Endothelial cell of umbilical vein (primary cell): ENCODE data around the gene BCR. TPM values are rescaled to one million over a fixed set of nuclear protein-coding genes. Genes with fewer than 3 reads are reported as not detected.

Experiments used
- BruUV-seq: library from RNA; stranded (reverse); fragments of 400-500 nt; replicated peaks from 2 replicates; lab custom pipeline; 2021; lab: Mats Ljungman, UMichigan
- CTCF ChIA-PET: fragments of 300-600, 350-600 bp; sonication (Branson Sonifier 250); formaldehyde crosslinking; loops from one replicate; lab custom pipeline; 2021; ENCODE audit warnings: antibody characterized with exemption, inconsistent platforms; lab: Charles Lee
- POLR2A ChIA-PET: fragments of 300-600, 350-600 bp; sonication (Branson Sonifier 250); formaldehyde crosslinking; loops from one replicate; lab custom pipeline; 2021; ENCODE audit warnings: antibody characterized with exemption, inconsistent platforms; lab: Charles Lee
- DNase-seq: peaks from one replicate; pipeline ENCODE4 v3.0.0-alpha.2; 2011; ENCODE audit warnings: low read depth, low spot score
- FAIRE-seq: peaks from 2 replicates; lab custom pipeline; 2011; peaks lifted over from hg19 to GRCh38; lab: Jason Lieb, UNC
- H2AFZ ChIP-seq: 2 replicates; pipeline ENCODE4 v1.6.0; 2012; ENCODE audit warnings: low read depth, low read length, control low read depth, inconsistent platforms
- H3K27ac ChIP-seq: 2 replicates; pipeline ENCODE4 v1.5.1; 2011; ENCODE audit warnings: low read depth, mild to moderate bottlenecking, control low read depth, low read length, moderate library complexity; ENCODE audit not compliant: insufficient read depth
- H3K27me3 ChIP-seq, 2 experiments: 2 replicates each; pipeline versions ENCODE4 v1.6.0 to v1.6.1; 2011; ENCODE audit warnings: low read length in 2 of 2, mixed read lengths in 1 of 2; ENCODE audit not compliant: control insufficient read depth in 2 of 2, insufficient read depth in 2 of 2
- H3K36me3 ChIP-seq, 2 experiments: 2 replicates in 1 of 2; 3 replicates in 1 of 2; pipeline ENCODE4 v1.5.1; 2011; ENCODE audit warnings: low read length in 2 of 2, mild to moderate bottlenecking in 1 of 2, moderate library complexity in 1 of 2; ENCODE audit not compliant: control insufficient read depth in 2 of 2, insufficient read depth in 2 of 2; ENCODE audit errors: extremely low read depth in 1 of 2
- H3K4me1 ChIP-seq: 3 replicates; pipeline ENCODE4 v1.5.1; 2011; ENCODE audit warnings: mild to moderate bottlenecking, low read length; ENCODE audit not compliant: control insufficient read depth, insufficient read depth; ENCODE audit errors: extremely low read depth
- H3K4me2 ChIP-seq: 2 replicates; pipeline ENCODE4 v1.6.1; 2011; ENCODE audit warnings: low read length, control low read depth, mixed read lengths; ENCODE audit not compliant: insufficient read depth
- H3K4me3 ChIP-seq, 3 experiments: fragments of 200-600 bp in 1 of 3; sonication (generic), shearing (Covaris generic) in 1 of 3; replicated peaks in 1 of 3; 2 replicates each; pipeline ENCODE4 v1.5.1; 2011 to 2016; ENCODE audit warnings: control low read depth in 3 of 3, low read length in 3 of 3, mild to moderate bottlenecking in 2 of 3, inconsistent platforms in 1 of 3, low read depth in 1 of 3, moderate library complexity in 1 of 3; ENCODE audit not compliant: insufficient read depth in 1 of 3
- H3K79me2 ChIP-seq: 2 replicates; pipeline ENCODE4 v1.6.0; 2012; ENCODE audit warnings: low read length, inconsistent platforms; ENCODE audit not compliant: control insufficient read depth, insufficient read depth
- H3K9ac ChIP-seq: replicated peaks from 2 replicates; pipeline ENCODE3; 2011; ENCODE audit warnings: low read length, control low read depth; ENCODE audit not compliant: insufficient read depth; ENCODE audit errors: extremely low read depth
- H3K9me1 ChIP-seq: replicated peaks from 3 replicates; pipeline ENCODE4 v1.6.0; 2011; ENCODE audit warnings: mild to moderate bottlenecking, low read length; ENCODE audit not compliant: control insufficient read depth, insufficient read depth; ENCODE audit errors: extremely low read depth
- H3K9me3 ChIP-seq: replicated peaks from 2 replicates; pipeline ENCODE4 v1.5.1; 2012; ENCODE audit warnings: low read length, inconsistent platforms; ENCODE audit not compliant: control insufficient read depth, insufficient read depth
- H4K20me1 ChIP-seq: replicated peaks from 2 replicates; pipeline ENCODE3; 2011; ENCODE audit warnings: mild to moderate bottlenecking, low read length; ENCODE audit not compliant: control insufficient read depth, insufficient read depth; ENCODE audit errors: extremely low read depth
- EZH2 ChIP-seq: IDR thresholded peaks from 2 replicates; pipeline ENCODE4 v1.6.1; 2012; ENCODE audit warnings: borderline replicate concordance, low read depth, mild to moderate bottlenecking, moderate library complexity, low read length, inconsistent platforms; ENCODE audit not compliant: severe bottlenecking
- FOS ChIP-seq: IDR thresholded peaks from 2 replicates; pipeline ENCODE4 v1.6.1; 2011; ENCODE audit warnings: mild to moderate bottlenecking, low read length, moderate library complexity, borderline replicate concordance; ENCODE audit not compliant: insufficient read depth
- GATA2 ChIP-seq: IDR thresholded peaks from 2 replicates; pipeline ENCODE4 v1.7.0; 2011; ENCODE audit warnings: low read depth, mild to moderate bottlenecking, moderate library complexity, mixed read lengths, low read length; ENCODE audit not compliant: insufficient read length, insufficient read depth
- JUN ChIP-seq: IDR thresholded peaks from 2 replicates; pipeline ENCODE4 v1.6.1; 2011; ENCODE audit warnings: borderline replicate concordance, low read depth; ENCODE audit not compliant: insufficient read length, insufficient read depth
- MAX ChIP-seq: IDR thresholded peaks from 2 replicates; pipeline ENCODE4 v1.6.1; 2011; ENCODE audit not compliant: insufficient read depth, insufficient read length
- MYC ChIP-seq: IDR thresholded peaks from one replicate; pipeline ENCODE4 v1.6.1; 2011; ENCODE audit warnings: mild to moderate bottlenecking, low read depth, low read length
- POLR2A ChIP-seq: IDR thresholded peaks from 2 replicates; pipeline ENCODE4 v1.6.1; 2012; ENCODE audit warnings: low read depth, mild to moderate bottlenecking, control low read depth, low read length
- POLR2AphosphoS5 ChIP-seq: IDR thresholded peaks from 2 replicates; pipeline ENCODE4 v1.6.1; 2012; ENCODE audit warnings: low read depth, mild to moderate bottlenecking, control low read depth, low read length, moderate library complexity; ENCODE audit not compliant: insufficient read depth
- dilution Hi-C: fragments of 300-500 bp; cut with MboI; formaldehyde crosslinking; loops from one replicate; pipeline ENCODE4 v1.15.0; 2019; ENCODE audit warnings: low sequenced_read_pairs; ENCODE audit not compliant: extremely low pct_ligation_motif_present
- intact Hi-C: fragments of 100-400 bp; cut with micrococcal nuclease; formaldehyde crosslinking; loops from one replicate; pipeline ENCODE4 v1.10.0; 2022
- polyA plus RNA-seq, 4 experiments: library from polyadenylated mRNA; depleted of rRNA in 3 of 4; stranded (reverse) in 3 of 4; unstranded in 1 of 4; fragments of >200 nt; gene quantifications; 2 replicates each; pipeline versions ENCODE4 v1.2.1 to v1.2.3, GENCODE V29; 2011 to 2012; ENCODE audit warnings: missing spikeins in 1 of 4
- total RNA-seq: library from RNA; stranded (reverse); gene quantifications from 2 replicates; pipeline ENCODE4 v1.2.3, GENCODE V29; 2021
- TF ChIP-seq, protein P1 (sequence below), 2 donors: IDR thresholded peaks; 1 replicate in 1 of 2; 2 replicates in 1 of 2; pipeline ENCODE4 v1.5.1; 2011; ENCODE audit warnings: low read length in 2 of 2, mild to moderate bottlenecking in 2 of 2, moderate library complexity in 2 of 2, control low read depth in 1 of 2, inconsistent platforms in 1 of 2, low read depth in 1 of 2; ENCODE audit not compliant: insufficient read depth in 1 of 2; ENCODE audit errors: extremely low read depth in 1 of 2

BCR gene
- total and polyA plus RNA-seq, 2 donors (not counting 3 experiments of a cell fraction or from before 2014, with no cell fraction given): 129 to 141 TPM

DNA sequence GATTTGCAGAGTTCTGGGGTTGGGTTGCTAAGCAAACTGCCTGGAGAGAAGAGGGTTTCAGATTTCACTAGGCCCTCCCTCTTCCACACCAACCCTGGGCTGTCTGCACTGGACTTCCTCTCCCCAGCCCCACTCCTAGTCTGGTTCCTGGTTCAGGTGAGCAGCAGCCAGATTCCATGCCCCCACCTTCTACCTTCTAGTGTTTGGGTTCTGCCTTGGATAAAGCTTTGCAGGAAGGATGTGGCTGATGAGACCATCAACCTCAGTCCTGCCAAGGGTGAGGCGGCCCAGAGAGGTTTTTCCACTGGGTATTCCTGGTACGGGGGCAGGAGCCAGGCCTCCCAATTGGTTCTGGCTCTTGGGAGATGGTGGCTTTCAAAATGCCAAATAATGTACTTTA is 68.3 kb downstream of the BCR start:
- Histone ChIP-seq H4K20me1 (peaks cover 2% of the 10 kb centered on the region), H3K27me3 (no peaks in the 10 kb centered on the region), H3K36me3 (peaks cover 0 to 3% of the 10 kb centered on the region in 2 experiments), H3K4me3 (no peak overlapping the region), H3K9me3 (no peaks in the 10 kb centered on the region), H3K79me2 (peaks cover 94% of the 10 kb centered on the region), H2AFZ (no peak overlapping the region), H3K9me1 (no peaks in the 10 kb centered on the region), H3K9ac (no peak overlapping the region), H3K4me2 (no peak overlapping the region), H3K27ac (no peak overlapping the region), H3K4me1 (peaks cover 9% of the 10 kb centered on the region)
- FAIRE-seq: peak; percentile 4
- POLR2A ChIA-PET: no interaction called here
- BruUV-seq: no TSS peak
- CTCF ChIA-PET: interaction anchor here (1.1 kb wide), 1 partner anchor 33 kb away, joined by 4 read pairs; no protein-coding TSS in a partner anchor
- intact Hi-C loops (no loop called here), dilution Hi-C loops (no loop called here)
- peak; percentile 35 for DNase-seq
- TF ChIP-seq POLR2A: no peak
- TF ChIP-seq, protein P1, sequence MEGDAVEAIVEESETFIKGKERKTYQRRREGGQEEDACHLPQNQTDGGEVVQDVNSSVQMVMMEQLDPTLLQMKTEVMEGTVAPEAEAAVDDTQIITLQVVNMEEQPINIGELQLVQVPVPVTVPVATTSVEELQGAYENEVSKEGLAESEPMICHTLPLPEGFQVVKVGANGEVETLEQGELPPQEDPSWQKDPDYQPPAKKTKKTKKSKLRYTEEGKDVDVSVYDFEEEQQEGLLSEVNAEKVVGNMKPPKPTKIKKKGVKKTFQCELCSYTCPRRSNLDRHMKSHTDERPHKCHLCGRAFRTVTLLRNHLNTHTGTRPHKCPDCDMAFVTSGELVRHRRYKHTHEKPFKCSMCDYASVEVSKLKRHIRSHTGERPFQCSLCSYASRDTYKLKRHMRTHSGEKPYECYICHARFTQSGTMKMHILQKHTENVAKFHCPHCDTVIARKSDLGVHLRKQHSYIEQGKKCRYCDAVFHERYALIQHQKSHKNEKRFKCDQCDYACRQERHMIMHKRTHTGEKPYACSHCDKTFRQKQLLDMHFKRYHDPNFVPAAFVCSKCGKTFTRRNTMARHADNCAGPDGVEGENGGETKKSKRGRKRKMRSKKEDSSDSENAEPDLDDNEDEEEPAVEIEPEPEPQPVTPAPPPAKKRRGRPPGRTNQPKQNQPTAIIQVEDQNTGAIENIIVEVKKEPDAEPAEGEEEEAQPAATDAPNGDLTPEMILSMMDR (IDR thresholded peaks at IDR 0.05; ENCODE audit: extremely low read depth in 1 of 2, insufficient read depth in 1 of 2, low read depth in 1 of 2, low read length in 2 of 2): no peak
- TF ChIP-seq POLR2AphosphoS5: no peak
- no peak for TF ChIP-seq MAX
- TF ChIP-seq FOS: no peak
- TF ChIP-seq EZH2: no peak
- no peak for TF ChIP-seq GATA2
- TF ChIP-seq JUN: no peak
- no peak for TF ChIP-seq MYC
